ENCODE results near the gene STOM.
"Not testable (repeated sequence)": the region's sequence is repeated elsewhere in the genome, so short reads cannot be mapped to it uniquely, and the experiment has no call there.

The STOM gene

DNA sequence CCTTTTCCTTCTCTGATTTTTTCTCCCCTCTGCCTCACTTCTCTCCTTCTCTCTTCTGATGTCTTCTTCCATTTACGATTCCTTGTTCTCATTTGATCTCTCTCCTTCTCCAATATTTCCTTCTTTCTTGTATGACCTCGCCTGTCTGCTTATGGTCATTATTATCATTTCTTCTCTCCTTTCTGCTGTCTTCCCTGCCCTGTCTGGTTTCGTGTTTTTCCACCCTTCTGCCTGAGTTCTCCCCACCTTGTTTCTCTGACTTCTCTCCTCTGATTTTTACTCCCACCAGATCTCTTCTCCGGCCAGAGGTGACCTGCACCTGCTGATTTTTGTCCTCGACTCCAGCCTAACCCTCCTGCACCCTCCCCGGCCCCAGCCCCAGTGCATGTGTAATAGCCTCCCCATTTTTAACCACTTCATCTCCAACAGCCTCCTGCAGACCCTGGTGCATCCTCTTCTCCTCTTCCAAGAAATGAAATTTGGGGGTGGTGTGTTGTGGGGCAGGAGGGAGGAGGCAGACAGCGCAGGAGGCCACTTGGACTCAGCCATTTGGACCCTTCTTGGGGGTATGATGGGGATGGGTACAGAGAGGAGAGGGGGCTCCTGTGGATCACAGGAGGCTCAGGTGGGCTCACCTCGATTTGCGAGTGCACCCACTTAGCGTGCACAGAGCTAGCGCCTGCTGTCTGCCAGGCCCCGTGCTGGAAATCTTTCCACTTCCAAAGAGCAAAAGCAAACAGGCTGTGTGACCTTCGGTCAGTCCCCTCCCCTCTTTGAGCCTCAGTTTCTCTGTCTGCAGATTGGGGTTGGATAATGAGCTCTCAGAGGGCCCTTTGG lies 69.5 kb downstream of the STOM start:
- DNase-seq (ENCODE audit: low read depth in 2 of 2), result no peak

GRCh38 chr9:121299467-121300282 lies 70.4 kb downstream of the STOM start:
- no peak for DNase-seq (ENCODE audit: low read depth in 2 of 2)

- DNase-seq (ENCODE audit: low read depth in 2 of 2), result no peak
These were observed 71.2 kb downstream of the STOM start for GRCh38 chr9:121298689-121299466.

DNA sequence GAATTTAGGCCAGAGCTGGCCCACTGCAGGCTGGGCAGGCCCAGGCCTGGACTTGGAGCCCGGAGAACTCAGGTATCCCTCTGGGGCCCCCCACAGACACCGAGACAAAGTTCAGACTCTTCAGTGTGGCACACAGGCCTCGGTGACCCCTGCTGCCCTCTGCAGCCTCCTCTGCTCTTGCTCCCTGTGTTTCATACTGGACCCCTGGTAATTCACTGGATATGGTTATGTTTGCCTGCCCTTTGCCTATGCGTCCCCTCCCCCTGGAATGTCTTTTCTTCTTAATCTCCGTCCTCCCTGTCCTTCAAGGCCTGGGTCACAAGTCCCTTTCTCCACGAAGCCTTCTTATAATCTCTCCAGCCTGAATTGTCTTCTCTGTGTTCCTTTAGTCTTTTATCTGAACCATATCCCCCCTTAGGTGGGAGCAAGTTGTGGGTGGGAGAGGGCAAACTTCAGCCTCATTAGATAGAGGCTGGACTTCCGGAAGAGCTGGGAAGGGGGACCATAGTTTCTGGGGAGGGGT lies 72.0 kb downstream of the STOM start:
- no peak for DNase-seq (ENCODE audit: low read depth in 2 of 2)

DNA sequence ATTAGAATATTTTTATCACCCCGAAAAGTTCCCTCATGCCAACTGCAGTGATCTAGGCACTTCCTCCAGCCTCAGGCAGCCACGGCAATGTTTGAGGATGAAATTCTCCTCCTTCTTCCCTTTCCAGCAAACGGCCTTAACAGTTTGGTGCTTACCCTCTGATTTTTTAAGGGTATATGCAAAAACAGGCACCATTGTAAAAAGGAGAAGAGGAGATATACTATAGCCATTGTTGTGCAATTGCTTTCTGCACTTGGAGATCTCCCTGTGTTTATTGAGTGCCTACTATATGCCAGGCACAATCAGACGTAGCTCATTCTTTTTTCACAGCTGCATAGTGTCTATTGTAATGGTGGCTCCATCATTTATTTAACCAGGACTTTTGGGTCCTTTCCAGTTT lies 72.7 kb downstream of the STOM start:
- no peak for DNase-seq (ENCODE audit: low read depth in 2 of 2)

DNA sequence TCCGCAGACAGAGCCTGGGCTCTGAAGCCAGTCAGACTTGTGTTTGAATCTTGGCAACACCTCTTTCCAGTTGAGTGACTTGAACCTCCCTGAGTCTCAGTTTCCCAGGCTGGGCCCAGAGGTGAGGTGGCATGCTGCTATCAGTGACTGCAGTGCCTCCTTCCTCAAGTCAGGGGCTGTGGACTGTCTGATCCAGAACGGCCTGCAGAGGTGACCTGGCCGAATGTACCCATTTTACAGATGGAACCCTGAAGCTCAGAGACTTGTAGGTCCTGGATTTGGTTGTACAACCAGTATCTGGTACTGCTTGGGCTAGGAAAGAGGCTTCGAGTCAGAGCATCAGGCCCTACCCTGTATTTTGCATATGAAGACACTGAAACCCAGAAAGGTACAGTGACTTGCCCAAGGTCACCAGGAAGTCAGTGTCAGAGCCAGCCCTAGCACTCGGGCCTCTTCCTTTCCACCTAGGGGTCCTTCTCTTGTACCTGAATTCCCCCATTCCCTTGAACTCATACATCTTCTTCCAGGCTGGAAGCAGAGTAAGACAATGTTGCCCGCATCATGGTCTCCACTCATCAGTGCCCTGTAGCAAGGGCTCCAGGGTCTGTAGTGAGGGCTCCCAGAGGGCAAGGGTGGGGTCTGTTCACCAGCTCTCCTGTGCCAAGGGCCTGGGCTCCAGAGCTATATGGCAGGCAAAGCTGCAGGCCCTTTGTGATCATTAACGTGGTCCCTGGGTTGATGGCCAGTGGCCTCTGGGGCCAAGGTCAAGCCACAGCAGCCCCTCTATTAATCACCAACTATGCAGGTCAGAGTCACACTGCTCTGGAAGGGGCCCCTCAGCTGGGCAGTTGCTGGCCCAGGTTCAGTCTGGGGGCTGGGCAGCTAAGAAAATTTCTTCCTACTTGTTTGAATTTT lies 73.6 kb downstream of the STOM start:
- DNase-seq (ENCODE audit: low read depth in 2 of 2), result no peak

DNA sequence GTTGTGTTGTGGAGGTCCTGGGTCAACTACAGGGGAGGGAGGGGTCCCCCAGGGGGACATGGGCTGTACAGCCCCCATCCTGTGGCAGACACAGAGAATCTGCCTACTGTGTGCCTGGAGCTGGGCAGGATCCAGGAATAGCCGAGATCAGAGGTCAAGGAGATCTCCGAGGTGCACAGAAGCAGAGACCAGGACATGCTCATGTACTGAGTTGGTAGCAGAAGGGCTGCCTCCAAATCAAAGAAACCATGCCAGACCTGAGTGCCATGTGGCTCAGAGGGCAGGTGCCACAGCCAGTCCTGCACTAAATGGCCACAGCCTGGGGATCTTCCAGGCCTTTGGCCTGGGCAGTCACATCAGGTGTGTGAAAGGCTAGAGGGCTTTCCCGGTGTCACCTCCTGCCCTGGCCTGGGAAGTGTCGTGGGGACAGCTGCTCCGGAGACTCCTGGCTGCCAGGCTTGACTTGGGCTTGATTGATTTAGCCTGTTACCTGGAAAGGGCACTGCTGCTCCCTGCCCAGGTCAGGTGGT lies 74.3 kb downstream of the STOM start:
- DNase-seq (ENCODE audit: low read depth in 2 of 2), result no peak

GRCh38 chr9:121294866-121295661 lies 75.0 kb downstream of the STOM start:
- no peak for DNase-seq (ENCODE audit: low read depth in 2 of 2)

DNA sequence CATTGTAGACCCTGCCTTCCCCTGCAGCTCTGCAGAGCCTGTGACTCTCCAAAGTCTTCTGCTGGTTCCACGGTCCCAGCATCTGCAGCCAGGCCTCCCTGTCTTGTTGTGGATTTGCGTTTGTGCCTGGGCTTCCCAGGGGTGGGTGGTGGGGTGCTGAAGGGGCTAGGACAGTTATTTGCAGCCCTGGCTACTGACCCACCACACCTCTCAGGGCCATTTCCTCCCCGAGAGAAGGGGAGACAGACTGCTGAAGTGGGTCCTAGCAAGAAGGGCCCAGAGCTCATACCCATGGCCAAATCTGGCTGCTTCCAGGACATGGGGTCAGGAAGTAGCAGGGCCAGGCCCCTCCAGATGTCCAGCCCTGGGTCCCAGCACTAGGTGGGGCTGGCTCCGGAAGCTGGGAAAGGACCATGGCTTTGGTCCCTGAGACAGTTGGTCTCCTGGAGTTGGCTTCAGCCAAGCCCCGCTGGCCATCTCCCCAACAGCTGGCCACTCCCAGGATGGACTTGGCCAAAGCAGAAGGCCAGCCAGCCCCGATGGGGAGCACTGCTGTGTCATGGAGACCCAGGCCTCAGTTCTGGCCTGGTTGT lies 75.8 kb downstream of the STOM start:
- DNase-seq (ENCODE audit: low read depth in 2 of 2), result no peak

GRCh38 chr9:121292801-121293241 lies 77.2 kb downstream of the STOM start:
- no peak for DNase-seq (ENCODE audit: low read depth in 2 of 2)

DNA sequence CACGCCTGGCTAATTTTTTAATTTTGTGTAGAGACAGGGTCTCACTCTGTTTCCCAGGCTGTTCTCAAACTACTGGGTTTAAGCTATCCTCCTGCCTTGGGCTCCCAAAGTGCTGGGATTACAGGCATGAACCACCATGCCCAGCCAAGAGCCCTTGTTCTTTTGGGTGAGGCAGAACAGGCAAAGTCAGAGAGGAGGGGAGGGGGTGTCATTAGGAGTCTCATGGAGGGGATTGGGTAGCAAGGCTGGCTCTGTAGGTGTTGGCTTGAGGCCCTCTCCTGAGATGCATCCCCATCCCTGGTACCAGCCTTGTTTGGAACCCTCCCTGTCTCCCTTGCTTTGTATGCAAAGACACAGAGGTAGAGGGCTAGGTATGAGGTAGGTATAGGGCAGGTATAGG lies 78.0 kb downstream of the STOM start:
- DNase-seq (ENCODE audit: low read depth in 2 of 2), result no peak

DNA sequence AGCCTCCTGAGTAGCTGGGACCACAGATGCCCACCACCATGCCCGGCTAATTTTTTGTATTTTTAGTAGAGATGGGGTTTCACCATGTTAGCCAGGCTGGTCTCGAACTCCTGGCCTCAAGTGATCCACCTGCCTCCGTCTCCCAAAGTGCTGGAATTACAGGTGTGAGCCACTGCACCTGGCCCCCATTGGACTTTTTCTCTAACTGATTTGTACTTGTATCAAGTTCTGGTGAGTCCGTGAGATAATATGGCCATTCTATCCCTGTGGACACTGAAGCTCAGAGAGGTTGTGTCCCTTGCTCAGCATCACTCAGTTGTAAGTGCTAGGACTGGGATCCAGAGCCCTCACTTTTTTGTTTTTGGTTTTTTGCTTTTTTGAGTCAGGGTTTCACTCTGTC lies 78.5 kb downstream of the STOM start:
- not testable (repeated sequence) for DNase-seq (ENCODE audit: low read depth in 2 of 2)

GRCh38 chr9:121289772-121290370 lies 80.2 kb downstream of the STOM start:
- DNase-seq (ENCODE audit: low read depth in 2 of 2), result no peak

GRCh38 chr9:121289026-121289771 lies 80.9 kb downstream of the STOM start:
- no peak for DNase-seq (ENCODE audit: low read depth in 2 of 2)
